Measurements from ENCODE around the gene LRIG1. TPM values are rescaled to one million over a fixed set of nuclear protein-coding genes. Genes with fewer than 3 reads are reported as not detected.

The LRIG1 gene
- total RNA-seq, 6 experiments from 2014 or later: 15.8 to 23.2 (median 17.8) TPM

DNA sequence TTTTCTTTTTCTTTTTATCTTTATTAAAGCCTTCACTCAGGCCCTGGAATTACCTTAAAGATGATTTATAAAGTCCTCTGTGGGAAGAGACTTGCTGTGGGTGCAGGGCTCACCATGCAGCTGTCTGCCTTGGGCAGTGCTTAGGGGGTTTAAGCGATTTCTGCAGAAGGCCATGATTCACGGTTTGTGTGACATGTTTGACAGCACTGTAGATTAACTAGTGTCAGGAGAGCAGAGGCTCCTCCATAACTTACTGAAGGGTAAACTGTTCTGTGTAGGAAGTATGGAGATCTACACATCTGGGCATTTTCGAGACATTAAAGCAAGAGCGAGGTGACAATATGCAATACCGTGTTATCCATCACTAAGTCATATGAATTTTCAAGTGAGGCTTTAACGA lies 137.7 kb downstream of the LRIG1 start:
- Histone ChIP-seq H3K4me3 (no peak overlapping the region), H3K27me3 (no peaks in the 10 kb centered on the region), H3K27ac (no peak overlapping the region), H3K36me3 (no peaks in the 10 kb centered on the region), H3K9me3 (no peaks in the 10 kb centered on the region), H3K4me1 (no peaks in the 10 kb centered on the region)
- 91% methylated on average over 5 of the region's 6 CpGs for WGBS (ENCODE audit: insufficient coverage, low coverage, low lambda C conversion rate, missing lambda C conversion rate)
- ATAC-seq (no peak), DNase-seq (no peak)
- TF ChIP-seq, protein P1, sequence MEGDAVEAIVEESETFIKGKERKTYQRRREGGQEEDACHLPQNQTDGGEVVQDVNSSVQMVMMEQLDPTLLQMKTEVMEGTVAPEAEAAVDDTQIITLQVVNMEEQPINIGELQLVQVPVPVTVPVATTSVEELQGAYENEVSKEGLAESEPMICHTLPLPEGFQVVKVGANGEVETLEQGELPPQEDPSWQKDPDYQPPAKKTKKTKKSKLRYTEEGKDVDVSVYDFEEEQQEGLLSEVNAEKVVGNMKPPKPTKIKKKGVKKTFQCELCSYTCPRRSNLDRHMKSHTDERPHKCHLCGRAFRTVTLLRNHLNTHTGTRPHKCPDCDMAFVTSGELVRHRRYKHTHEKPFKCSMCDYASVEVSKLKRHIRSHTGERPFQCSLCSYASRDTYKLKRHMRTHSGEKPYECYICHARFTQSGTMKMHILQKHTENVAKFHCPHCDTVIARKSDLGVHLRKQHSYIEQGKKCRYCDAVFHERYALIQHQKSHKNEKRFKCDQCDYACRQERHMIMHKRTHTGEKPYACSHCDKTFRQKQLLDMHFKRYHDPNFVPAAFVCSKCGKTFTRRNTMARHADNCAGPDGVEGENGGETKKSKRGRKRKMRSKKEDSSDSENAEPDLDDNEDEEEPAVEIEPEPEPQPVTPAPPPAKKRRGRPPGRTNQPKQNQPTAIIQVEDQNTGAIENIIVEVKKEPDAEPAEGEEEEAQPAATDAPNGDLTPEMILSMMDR (IDR thresholded peaks at IDR 0.05): no peak
- no peak for TF ChIP-seq POLR2A (IDR thresholded peaks at IDR 0.05)
- intact Hi-C loops (cut with DNase I): no loop called here

DNA sequence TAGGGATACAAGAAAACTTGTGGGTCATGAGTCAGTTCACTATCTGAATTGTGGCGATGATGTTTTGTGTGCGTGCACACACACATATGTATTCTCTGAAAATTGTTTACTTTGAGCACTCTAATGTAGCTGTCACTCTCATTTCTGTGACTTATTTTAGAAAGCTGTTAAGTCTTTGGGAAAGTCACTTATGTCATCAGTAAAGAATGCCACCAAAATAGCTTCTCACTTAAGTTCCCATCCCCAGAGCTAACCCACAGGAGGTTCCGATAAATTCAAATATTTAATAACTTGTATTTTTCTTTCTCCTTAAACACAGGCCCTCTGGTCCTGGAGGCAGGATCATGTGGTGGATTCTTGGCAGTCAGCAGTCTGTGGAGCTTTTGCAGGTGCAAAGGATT lies 138.3 kb downstream of the LRIG1 start:
- Histone ChIP-seq H3K4me3 (no peak overlapping the region), H3K36me3 (no peaks in the 10 kb centered on the region), H3K27ac (no peak overlapping the region), H3K4me1 (no peaks in the 10 kb centered on the region), H3K9me3 (no peaks in the 10 kb centered on the region), H3K27me3 (no peaks in the 10 kb centered on the region)
- no peak for DNase-seq
- intact Hi-C loops (cut with DNase I): no loop called here
- TF ChIP-seq, protein P1 (IDR thresholded peaks at IDR 0.05): no peak
- no peak for ATAC-seq
- 90% methylated on average over 1 of the region's 3 CpGs for WGBS (ENCODE audit: insufficient coverage, low coverage, low lambda C conversion rate, missing lambda C conversion rate)

DNA sequence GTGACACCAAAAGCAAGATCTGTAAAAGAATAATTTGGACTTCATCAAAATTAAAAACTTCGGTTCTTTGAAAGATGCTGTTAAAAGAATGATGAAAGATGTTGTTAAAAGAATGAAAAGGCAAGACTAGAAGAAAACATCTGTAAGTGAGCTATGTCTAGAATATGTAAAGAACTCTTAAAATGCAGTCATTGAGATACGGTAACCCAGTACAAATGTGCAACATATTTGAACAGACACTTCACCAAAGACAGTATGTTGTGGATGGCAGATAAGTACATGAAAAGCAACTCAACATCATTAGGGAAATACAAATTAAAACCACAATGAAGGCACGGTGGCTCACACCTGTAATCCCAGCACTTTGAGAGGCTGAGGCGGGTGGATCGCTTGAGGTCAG lies 139.5 kb downstream of the LRIG1 start:
- Histone ChIP-seq H3K27me3 (no peaks in the 10 kb centered on the region), H3K27ac (no peak overlapping the region), H3K4me3 (no peak overlapping the region), H3K4me1 (no peaks in the 10 kb centered on the region), H3K9me3 (no peaks in the 10 kb centered on the region), H3K36me3 (no peaks in the 10 kb centered on the region)
- intact Hi-C loops (cut with DNase I): no loop called here
- WGBS (ENCODE audit: insufficient coverage, low coverage, low lambda C conversion rate, missing lambda C conversion rate): 90% methylated on average over 5 of the region's 5 CpGs
- TF ChIP-seq, protein P1 (IDR thresholded peaks at IDR 0.05): no peak
- TF ChIP-seq POLR2A (IDR thresholded peaks at IDR 0.05): no peak
- ATAC-seq (no peak), DNase-seq (no peak)

DNA sequence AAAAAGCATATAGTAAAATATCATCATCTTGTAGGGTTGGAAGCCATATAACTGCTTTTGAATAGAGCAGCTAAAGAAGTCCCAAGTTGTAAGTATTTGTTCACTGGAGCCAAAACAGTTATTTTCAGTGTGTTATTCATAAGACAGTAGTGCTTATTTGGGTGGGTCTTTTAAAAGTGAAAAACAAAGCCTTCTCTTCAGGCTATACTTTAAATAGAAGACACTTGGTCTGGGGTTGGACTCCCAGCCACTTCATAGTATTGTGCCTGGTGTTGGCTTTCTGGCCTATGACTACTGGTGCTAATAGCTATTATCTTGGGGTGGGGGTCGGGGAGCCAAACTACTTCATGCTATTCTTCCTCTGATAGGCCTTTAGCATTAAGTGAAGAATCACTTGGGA lies 144.8 kb downstream of the LRIG1 start:
- 93% methylated on average over 1 of the region's 1 CpG for WGBS (ENCODE audit: insufficient coverage, low coverage, low lambda C conversion rate, missing lambda C conversion rate)
- intact Hi-C loops (cut with DNase I): no loop called here
- no peaks in the 10 kb centered on the region for H3K9me3 ChIP-seq
- H3K36me3 ChIP-seq: no peaks in the 10 kb centered on the region
- TF ChIP-seq POLR2A (IDR thresholded peaks at IDR 0.05): no peak
- TF ChIP-seq, protein P1 (IDR thresholded peaks at IDR 0.05): no peak
- H3K27ac ChIP-seq: no peak overlapping the region
- no peak for ATAC-seq
- no peak overlapping the region for H3K4me3 ChIP-seq
- DNase-seq: no peak
- no peaks in the 10 kb centered on the region for H3K4me1 ChIP-seq
- no peaks in the 10 kb centered on the region for H3K27me3 ChIP-seq

DNA sequence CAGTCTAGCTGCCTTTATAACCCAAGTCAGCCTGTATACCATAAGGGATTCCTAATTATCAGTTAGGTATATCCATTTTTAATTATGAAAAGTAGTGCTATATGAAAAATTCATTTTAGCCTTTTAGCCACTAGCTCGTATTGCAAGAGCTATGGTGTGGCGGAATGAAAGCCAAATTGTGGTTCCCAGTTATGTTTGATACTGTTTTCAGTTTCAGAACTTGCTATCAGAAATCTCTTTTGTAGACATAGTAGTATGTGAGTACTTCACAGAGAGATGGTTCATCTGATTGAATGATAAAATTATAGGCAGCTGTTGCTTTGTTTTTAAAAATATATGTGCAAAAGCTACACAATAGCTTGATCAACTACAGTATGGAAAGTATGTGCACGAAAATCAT lies 145.4 kb downstream of the LRIG1 start:
- 94% methylated on average over 3 of the region's 3 CpGs for WGBS (ENCODE audit: insufficient coverage, low coverage, low lambda C conversion rate, missing lambda C conversion rate)
- intact Hi-C loops (cut with DNase I): no loop called here
- Histone ChIP-seq H3K9me3 (no peaks in the 10 kb centered on the region), H3K36me3 (no peaks in the 10 kb centered on the region), H3K27me3 (no peaks in the 10 kb centered on the region), H3K4me1 (no peaks in the 10 kb centered on the region), H3K27ac (no peak overlapping the region), H3K4me3 (no peak overlapping the region)
- no peak for TF ChIP-seq POLR2A (IDR thresholded peaks at IDR 0.05)
- TF ChIP-seq, protein P1 (IDR thresholded peaks at IDR 0.05): no peak
- ATAC-seq (no peak), DNase-seq (no peak)
